NCI-H526 (cell line): Measurements from ENCODE around the gene UGT1A6.
"Not testable (repeated sequence)": the region's sequence is repeated elsewhere in the genome, so short reads cannot be mapped to it uniquely, and the experiment has no call there.

Experiments used
- DNase-seq, 2 experiments: peaks; one replicate each; lab custom pipeline; 2025; lab: John Stamatoyannopoulos, UW

UGT1A6 gene

DNA sequence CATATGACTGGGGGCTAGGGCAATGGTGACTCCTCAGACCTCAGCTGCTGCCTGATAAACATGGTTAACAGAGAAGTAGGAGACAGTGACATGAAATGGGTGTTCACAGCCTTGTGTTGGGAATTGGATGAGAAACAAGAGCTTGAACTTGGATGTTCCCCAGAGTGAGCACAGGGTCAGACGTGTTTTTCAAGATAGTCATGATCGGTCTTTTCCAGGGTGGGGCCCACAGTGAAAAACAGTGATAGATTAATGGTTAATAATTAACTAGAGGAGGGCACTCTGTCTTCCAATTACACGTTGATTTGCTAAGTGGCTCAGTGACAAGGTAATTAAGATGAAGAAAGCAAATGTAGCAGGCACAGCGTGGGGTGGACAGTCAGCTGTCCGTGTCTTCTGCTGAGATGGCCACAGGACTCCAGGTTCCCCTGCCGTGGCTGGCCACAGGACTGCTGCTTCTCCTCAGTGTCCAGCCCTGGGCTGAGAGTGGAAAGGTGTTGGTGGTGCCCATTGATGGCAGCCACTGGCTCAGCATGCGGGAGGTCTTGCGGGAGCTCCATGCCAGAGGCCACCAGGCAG, 36.1 kb downstream of the UGT1A6 start, which contains the start of gene UGT1A3:
Gene UGT1A3 (plus strand): TSS at position 320 of the 579 bp plus-strand sequence. CDS start 85 bp downstream, at position 405.
- no peak for DNase-seq

DNA sequence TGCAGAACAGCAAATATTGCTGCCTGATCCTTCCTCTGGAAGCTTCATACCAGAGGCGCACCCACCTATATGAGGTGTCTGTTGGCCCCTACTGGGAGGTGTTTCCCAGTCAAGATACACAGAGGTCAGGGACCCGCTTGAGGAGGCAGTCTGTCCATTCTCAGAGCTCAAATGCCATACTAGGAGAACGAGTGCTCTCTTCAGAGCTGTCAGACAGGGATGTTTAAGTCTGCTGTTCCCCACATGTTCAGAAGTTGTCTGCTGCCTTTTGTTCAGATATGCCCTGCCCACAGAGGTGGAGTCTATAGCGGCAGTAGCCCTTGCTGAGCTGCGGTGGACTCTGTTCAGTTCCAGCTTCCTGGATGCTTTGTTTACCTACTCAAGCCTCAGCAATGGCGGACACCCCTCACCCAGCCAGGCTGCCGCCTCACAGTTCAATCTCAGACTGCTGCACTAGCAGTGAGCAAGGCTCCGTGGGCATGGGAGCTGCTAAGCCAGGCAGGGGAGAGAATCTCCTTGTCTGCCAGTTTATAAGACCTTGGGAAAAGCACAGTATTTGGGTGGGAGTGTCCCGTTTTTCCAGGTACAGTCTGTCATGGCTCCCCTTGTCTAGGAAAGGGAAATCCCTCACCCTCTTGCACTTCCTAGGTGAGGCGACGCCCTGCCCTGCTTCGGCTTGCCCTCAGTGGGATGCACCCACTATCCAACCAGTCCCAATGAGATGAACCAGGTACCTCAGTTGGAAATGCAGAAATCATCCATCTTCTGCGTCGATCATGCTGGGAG, 44.4 kb downstream of the UGT1A6 start:
- not testable (repeated sequence) for DNase-seq

DNA sequence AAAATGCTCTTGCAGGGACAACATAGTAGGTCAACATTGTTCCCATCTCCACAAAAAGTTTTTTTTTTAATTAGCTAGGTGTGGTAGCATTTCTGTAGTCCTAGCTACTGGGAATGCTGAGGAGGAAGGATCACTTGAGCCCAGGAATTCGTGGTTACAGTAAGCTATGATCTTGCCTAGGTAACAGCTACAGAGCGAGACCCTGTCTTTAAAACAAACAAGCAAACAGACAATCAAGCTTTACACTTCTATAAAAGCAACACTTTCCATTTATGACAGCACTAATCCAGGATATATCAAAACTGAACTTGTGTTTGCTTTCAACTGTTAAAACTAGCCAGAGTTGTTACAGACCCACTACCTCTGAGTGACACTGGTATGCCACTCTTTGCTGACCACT, 48.2 kb downstream of the UGT1A6 start:
- no peak for DNase-seq

DNA sequence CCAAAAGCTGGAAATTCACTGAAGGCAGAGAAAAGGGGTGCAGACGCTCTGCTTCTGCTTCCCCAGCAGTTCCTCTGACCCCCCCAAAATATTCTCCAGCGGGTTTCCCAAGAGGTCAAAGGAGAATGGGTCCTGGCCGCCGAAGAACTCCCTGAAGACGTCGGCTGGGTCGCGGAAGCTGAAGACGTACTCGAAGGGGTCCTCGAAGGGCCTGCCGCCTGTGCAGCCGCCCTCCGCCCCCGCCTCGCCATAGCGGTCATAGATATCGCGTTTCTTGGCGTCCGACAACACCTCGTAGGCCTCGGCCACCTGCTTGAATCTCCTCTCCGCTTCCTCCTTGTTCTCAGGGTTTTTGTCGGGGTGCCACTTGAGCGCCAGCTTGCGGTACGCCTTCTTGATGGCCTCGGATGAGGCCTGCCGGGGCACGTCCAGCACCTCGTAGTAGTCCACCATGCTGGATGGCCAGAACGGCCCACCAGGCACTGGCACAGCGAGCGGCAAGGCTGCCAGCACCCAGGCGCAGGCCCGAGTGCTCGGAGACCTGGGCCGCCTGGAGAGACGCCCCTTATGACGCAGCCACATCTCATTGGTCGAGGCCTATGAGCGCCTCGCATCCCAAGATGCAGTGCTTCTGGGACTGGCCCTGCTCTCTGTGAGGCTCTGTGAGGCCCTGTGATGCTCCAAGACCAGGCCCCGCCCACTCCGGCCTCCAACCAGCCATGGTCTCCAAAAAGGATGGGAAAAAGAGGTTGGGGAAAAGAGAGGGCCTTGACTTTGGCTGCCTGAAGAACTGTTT, 51.0 kb downstream of the UGT1A6 start:
- no peak for DNase-seq

DNA sequence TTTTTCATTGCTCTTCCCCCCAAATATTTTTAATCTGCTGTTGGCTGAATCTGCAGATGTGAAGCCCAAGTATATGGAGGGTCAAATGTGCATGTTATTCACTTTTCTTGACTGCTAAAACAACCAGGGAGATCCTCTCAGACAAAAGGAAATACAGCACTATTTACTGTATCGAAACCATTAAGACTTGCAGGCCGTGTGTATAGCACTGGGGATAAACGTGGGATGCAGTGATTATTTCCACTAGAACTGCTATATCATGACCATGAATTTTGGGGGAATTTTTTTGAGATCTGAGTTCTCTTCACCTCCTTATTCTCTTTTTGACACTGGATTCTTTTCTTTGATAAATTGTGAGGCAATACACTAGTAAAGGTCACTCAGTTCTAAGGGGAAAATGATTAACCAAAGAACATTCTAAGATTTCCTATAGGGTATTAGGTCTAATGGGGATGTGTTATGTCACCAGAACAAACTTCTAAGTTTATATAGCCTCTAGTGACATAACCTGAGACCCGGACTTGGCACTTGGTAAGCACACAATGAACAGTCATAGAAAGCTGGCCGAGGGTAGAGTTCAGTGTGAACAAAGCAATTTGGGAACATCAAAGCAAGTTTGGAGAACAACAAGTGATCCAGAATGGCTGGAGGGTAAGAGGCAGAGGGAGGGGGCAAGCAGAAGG, 52.5 kb downstream of the UGT1A6 start:
- DNase-seq = no peak

DNA sequence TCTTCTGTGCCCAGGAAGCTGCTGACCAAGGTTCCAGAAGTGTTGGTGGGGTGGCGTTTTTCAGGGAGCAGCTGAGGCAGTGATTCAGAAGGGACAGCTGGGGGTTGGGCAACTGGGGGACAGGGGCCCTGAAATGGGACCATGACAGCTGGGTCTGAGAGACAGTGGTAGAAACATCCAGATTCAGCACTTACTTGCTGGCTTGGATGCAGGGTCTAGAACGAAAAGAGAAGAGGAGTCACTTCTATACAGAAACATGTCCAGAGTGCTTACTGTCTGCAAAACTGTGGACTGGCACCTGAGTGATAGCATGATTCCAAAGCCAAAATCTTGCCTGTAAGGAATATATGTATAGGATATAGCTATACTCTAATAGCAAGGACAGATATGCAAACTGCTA, 53.1 kb downstream of the UGT1A6 start:
- not testable (repeated sequence) for DNase-seq

DNA sequence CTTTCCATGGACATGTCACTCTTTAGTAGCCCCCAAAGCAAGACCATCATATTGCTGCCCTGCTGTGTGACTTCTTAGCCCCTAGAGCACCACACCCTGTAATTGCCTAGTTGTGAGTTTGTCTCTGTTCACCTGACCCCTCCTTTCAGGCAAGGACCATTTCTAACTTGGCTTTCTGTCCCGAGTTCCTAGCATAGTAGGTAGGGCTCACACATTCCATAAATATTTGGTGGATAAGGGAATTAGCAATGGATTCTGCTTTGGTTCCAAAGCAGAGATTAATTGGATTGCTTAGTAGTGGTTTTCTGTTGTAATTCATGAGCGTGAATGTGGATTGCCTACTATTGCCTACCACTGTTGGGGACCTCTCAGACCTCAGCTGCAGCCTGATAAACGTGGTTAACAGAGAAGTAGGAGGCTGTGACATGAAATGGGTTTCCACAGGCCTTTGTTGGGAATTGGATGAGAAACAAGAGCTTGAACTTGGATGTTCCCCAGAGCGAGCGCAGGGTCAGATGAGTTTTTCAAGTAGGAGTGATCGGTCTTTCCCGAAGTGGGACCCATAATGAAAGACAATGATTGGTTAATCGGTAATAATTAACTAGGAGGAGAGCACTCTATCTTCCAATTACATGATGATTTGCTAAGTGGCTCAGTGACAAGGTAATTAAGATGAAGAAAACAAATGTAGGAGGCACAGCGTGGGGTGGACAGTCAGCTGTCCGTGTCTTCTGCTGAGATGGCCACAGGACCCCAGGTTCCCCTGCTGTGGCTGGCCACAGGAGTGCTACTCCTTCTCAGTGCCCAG, 54.0 kb downstream of the UGT1A6 start:
- no peak for DNase-seq

DNA sequence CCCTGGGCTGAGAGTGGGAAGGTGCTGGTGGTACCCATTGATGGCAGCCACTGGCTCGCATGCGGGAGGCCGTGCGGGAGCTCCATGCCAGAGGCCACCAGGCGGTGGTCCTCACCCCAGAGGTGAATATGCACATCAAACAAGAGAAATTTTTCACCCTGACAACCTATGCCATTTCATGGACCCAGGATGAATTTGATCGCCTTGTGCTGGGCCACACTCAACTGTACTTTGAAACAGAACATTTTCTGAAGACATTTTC, 54.5 kb downstream of the UGT1A6 start:
- no peak for DNase-seq

DNA sequence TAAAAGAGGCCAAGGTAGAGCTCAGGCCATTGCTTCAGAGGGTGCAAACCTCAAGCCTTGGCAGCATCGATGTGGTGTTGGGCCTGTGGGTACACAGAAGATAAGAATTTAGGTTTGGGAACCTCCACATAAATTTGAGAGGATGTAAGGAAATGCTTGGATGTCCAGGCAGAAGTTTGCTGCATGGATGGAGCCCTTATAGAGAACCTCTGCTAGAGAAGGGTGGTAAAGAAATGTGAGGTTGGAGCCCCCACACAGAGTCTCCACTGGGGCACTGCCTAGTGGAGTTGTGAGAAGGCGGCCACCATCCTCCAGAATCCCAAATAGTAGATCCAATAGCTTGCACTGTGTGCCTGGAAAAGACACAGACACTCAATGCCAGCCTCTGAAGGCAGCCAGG, 58.0 kb downstream of the UGT1A6 start:
- DNase-seq = not testable (repeated sequence)

DNA sequence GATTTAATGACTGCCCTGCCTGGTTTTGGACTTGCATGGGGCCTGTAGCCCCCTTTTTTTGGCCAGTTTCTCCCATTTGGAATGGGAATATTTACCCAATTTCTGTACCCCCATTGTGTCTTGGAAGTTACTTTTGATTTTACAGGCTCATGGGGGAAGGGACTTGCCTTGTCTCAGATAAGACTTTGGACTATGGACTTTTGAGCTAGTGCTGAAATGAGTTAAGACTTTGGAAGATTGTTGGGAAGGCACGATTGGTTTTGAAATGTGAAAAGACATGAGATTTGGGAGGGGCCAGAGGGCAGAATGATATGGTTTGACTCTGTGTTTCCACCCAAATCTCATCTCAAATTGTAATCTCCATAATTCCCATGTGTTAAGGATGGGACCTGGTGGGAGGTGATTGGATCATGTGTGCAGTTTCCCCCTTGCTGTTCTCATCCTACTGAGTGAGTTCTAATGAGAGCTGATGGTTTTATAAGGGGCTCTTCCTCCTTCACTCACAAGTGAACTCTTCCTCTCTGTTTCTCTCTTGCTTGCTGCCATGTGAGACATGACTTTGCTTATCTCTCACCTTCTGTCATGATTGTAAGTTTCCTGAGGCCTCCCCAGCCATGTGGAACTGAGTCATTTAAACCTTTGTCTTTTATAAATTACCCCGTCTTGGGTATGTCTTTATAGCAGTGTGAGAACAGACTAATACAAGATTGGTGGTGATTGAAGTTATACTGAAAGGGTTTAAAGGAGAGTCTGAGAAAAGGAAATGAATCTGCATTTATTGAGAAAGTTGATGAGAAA, 58.7 kb downstream of the UGT1A6 start:
- not testable (repeated sequence) for DNase-seq

DNA sequence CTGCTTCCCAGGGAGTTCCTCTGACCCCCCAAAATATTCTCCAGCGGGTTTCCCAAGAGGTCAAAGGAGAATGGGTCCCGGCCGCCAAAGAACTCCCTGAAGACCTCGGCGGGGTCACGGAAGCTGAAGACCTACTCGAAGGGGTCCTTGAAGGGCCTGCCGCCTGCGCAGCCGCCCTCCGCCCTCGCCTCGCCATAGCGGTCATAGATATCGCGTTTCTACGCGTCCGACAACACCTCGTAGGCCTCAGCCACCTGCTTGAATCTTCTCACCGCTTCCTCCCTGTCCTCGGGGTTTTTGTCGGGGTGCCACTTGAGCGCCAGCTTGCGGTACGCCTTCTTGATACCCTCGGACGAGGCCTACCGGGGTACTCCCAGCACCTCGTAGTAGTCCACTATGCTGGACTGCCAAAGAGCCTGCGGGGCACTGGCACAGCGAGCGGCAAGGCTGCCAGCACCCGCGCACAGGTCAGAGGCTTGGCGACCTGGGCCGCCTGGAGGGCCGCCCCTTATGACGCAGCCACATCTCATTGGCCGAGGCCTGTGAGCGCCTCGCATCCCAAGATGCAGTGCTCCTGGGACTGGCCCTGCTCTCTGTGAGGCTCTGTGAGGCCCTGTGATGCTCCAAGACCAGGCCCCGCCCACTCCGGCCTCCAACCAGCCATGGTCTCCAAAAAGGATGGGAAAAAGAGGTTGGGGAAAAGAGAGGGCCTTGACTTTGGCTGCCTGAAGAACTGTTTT, 62.4 kb downstream of the UGT1A6 start:
- DNase-seq = no peak

DNA sequence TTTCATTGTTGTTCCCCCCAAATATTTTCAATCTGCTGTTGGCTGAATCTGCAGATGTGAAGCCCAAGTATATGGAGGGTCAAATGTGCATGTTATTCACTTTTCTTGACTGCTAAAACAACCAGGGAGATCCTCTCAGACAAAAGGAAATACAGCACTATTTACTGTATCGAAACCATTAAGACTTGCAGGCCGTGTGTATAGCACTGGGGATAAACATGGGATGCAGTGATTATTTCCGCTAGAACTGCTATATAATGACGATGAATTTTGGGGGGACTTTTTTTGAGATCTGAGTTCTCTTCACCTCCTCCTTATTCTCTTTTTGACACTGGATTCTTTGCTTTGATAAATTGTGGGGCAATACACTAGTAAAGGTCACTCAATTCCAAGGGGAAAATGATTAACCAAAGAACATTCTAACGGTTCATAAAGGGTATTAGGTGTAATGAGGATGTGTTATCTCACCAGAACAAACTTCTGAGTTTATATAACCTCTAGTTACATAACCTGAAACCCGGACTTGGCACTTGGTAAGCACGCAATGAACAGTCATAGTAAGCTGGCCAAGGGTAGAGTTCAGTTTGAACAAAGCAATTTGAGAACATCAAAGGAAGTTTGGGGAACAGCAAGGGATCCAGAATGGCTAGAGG, 63.9 kb downstream of the UGT1A6 start:
- no peak for DNase-seq

DNA sequence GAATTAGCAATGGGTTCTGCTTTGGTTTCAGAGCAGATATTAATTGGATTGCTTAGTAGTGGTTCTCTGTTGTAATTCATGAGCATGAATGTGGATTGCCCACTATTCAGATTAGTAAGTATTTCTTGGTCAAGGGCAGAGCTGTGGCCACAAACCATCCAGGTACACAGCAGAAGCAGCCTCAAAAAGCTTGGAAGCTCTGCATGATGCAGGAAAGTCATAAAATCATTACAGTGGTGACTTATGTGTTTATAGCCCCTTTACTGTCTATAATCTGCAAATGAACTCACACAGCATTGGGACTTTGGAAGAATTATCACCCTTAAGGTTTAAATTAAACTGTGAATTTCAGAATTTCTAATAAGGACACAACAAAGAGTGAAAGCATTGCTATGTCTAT, 65.5 kb downstream of the UGT1A6 start:
- DNase-seq = no peak

DNA sequence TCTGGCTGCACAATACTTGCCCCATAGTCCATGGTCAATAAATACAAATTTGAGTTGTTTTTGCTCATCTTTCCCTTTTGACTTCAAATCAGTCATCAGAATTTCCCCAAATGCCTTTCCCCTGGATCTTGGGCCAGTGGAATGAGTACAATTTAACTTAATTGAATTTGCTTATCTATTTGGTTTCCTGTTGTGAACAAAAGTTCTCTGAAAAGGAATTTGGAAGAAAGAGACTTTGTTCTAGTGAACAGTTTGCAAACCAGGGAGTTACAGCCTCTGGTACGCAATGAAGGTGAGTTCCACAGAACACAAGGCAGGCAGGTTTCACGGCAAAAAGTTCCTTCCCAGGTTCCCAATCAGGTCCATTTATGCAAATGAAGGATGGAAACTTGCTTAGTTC, 66.2 kb downstream of the UGT1A6 start:
- no peak for DNase-seq

DNA sequence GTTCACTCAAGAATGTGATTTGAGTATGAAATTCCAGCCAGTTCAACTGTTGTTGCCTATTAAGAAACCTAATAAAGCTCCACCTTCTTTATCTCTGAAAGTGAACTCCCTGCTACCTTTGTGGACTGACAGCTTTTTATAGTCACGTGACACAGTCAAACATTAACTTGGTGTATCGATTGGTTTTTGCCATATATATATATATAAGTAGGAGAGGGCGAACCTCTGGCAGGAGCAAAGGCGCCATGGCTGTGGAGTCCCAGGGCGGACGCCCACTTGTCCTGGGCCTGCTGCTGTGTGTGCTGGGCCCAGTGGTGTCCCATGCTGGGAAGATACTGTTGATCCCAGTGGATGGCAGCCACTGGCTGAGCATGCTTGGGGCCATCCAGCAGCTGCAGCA, 67.4 kb downstream of the UGT1A6 start, which contains the start of gene UGT1A1:
Gene UGT1A1 (plus strand): TSS at position 228 of the 400 bp plus-strand sequence. CDS start 18 bp downstream, at position 246.
- DNase-seq = no peak

DNA sequence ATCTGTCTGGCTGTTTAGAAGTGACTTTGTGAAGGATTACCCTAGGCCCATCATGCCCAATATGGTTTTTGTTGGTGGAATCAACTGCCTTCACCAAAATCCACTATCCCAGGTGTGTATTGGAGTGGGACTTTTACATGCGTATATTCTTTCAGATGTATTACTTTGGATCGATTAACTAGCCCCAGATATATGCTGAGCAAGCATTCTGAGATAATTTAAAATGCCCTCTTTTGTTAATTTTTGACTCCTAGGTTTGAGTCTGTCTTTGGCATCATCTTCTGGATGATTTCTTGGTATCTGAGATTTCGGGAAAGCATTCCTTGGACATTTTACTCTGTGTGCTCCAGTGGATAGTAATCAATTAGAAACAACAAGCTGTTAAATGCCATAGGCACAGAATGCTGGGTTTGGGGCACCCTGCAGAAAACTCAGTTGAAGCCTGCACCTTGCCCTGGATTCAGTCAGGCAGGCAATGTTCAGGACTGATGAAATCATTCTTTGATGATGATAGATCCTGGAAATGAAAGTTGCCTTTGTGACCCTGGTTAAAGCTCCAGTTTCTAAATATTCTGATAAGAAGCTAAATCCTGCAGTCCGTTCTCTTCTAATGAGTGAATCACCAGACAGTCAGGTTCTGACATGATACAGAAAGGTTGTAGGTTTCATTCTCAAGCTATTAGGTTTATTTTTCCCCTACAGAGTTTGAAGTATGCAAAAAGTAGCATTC, 68.5 kb downstream of the UGT1A6 start:
- DNase-seq = no peak

DNA sequence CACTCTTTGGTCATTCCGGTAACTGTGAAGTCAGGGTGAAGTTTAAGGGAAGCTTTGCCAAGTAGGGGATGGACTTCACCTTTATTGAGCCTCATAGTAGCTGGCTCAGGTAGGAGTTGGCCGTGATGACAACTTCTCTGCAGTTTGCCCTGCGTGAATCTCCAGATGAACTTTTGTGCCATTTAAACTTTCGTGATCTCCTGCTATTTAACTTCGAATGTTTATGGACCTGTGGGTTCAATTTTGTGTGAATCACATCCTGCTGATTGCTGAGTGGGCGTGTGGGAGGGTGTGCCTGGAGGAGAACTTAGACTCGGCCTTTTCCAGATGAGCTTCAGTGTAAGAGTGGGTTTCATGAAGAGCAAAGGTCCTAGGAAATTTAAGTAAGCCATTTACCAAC, 71.6 kb downstream of the UGT1A6 start:
- DNase-seq = no peak

DNA sequence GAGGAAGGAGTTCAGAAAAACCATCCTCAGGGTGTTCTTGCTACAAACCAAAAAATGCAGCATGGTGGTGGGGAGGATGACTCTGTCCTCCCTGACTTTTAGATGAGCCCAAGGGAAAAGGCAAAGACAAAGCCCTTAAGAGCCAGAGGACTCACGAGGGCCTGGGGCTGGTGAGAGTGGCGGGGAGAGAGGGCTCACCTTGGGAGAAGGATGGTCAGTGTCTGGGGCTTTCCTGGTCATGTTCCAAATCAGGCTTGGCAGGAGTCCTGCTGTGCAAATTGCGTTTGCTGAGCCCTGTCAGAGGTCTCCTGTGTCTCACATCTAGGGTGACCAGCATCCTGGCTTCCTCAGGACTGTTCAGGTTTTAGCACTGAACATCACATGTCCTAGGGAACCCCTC, 72.1 kb downstream of the UGT1A6 start:
- DNase-seq = no peak

DNA sequence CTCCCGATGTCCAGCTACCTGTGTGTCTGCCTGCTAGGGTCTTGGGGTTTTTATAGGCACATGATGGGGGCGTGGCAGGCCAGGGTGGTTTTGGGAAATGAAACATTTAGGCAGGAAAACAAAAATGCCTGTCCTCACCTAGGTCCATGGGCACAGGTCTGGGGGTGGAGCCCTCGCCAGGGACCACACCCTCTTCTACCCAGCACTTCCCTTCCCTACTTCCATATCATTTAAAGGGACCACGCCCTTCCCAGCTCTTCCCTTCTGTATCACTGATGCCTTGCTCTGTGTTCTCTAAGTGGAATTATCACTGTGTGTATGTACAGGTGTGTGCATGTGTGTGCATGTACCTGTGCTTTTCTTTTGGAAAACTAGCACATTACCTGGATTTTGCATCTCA, 73.7 kb downstream of the UGT1A6 start:
- DNase-seq = no peak
